Stimulated activated CD4-positive, alpha-beta T cell treated with anti-CD3 and anti-CD28 coated beads, Interleukin-12 subunit alpha, Interleukin-12 subunit beta, amount 100 ng/mL, for 48 hours (primary cell): ENCODE results near the gene RAB19.
"Not testable (repeated sequence)": the region's sequence is repeated elsewhere in the genome, so short reads cannot be mapped to it uniquely, and the experiment has no call there.

Source experiments
- DNase-seq, 3 donors: peaks; one replicate each; pipeline ENCODE4 v3.0.0-alpha.2; 2020; ENCODE audit warnings: low read depth in 2 of 3, low spot score in 1 of 3

RAB19 gene

GRCh38 chr7:140400381-140400780, 3.5 kb upstream of the RAB19 start:
- no peak for DNase-seq

GRCh38 chr7:140402178-140402835, 1.6 kb upstream of the RAB19 start:
- DNase-seq, result no peak

- DNase-seq, result no peak
These were observed 757 bp downstream of the RAB19 start for GRCh38 chr7:140404565-140405065.

DNA sequence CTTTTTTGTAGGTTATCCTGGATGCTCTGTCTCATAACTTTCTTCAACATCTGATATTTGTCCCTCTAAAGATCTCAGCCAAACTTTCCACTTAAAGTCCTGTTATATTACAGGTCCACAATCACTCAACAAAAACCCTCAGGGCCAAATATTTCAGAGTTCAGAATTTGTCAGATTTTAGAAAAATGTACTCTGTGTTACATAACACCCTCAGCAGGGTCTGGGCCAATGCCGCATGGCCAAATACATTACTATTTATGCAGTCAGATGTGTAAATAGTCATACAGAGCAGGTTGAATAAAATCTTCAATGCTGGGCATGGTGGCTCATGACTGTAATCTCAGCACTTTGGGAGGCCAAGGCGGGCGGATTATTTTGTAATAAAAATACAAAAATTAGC, 11.5 kb downstream of the RAB19 start:
- no peak for DNase-seq

- not testable (repeated sequence) for DNase-seq
These were observed 12.0 kb downstream of the RAB19 start for GRCh38 chr7:140415816-140416215.

- no peak for DNase-seq
These were observed 12.7 kb downstream of the RAB19 start for GRCh38 chr7:140416560-140416959.

- no peak for DNase-seq
These were observed 13.7 kb downstream of the RAB19 start for GRCh38 chr7:140417456-140418155.

GRCh38 chr7:140418156-140418472, 14.3 kb downstream of the RAB19 start:
- not testable (repeated sequence) for DNase-seq

GRCh38 chr7:140418653-140419052, 14.8 kb downstream of the RAB19 start:
- no peak for DNase-seq

DNA sequence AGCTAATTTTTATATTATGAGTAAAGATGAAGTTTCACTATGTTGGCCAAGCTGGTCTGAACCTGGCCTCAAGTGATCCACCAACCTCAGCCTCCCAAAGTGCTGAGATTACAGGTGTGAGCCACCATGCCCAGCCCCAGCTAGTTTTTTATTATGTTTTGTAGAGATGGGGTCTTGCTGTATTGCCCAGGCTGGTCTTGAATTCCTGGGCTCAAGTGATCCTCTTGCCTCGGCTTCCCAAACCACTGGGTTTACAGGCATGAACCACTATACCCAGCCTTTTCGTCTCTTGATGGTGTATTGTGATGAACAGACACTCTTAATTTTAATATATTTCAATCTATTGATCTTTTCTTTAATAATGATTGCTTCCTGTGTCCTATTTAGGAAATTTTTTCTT, 17.7 kb downstream of the RAB19 start:
- DNase-seq, result no peak

DNA sequence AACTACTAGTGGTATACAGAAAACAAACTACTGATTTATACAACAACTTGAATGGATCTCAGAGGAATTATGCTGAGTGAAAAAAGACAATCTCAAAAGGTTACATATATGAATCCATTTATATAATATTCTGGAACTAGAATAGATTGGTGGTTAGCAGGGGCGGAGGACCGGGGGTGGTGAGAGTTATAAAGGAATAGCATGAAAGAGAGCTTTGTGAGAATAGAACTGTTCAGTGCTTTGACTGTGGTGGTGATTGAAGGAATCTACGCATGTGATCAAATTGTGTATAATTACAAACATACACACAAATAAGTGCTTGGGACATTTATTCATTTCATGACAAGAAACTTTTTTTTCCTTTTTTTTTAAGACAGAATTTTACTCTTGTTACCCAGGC, 19.6 kb downstream of the RAB19 start:
- DNase-seq, result no peak

DNA sequence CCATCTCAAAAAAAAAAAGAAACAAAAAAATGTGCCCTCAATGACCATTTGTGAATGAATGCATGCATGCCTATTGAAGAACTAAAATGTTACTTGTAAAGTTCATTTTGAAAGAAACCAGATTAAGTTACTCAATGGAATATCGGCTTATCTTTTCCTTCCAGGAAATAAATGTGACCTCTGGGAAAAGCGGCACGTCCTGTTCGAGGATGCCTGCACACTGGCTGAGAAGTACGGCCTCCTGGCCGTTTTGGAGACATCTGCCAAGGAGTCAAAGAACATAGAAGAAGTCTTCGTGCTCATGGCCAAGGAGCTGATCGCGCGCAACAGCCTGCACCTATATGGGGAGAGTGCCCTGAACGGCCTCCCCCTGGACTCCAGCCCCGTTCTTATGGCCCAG, 21.9 kb downstream of the RAB19 start:
- no peak for DNase-seq

GRCh38 chr7:140426130-140426529, 22.3 kb downstream of the RAB19 start:
- DNase-seq, result no peak

DNA sequence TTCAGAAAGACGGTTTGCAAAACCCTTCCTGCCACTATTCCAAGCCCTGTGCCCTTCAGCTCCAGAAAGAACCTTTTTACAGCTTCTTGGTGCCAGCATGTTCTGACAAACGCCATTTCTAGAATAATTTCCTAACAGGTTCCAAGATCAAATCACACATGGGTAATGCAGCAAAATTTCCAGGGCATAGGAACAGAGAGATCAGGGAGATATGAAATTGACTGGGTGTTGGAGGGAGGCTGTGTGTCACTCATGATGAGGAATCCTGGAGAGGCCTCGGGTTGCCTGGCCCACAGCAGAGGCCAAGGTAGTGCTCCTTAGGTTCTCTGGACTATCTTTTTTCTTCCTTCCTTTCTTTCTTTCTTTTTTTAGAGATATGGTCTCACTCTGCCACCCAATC, 29.5 kb downstream of the RAB19 start:
- DNase-seq, result no peak

DNA sequence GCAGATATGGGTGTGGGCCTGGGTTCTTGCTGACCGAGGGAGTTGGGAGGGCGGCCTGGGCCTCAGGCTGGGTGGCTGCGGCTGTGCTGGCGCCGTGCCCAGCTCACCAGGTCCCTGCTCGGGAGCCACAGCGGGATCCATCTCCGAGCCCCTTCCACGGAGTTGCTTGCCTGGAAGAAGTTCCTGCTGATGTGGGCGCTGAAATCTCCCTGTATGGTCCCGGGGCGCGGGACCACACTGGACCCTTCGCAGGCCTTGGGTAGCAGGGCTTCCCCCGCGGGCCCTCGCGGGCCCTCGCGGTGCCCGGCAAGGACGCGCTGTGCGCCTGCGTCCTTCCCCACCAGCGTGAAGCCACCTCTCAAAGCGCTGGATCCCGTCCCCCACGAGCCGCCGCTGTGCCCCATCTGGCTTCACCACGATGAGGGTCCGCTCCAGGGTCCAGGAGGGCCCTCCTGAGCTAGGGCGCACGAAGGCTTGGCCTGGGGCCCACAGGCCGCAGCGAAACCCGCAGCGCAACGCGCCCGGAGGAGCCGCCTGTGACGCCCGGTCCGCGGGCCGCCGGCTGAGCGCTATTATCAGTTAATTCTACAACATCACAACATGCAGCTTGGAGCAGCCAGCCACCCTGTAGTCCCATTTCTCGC, 31.5 kb downstream of the RAB19 start:
- DNase-seq, result no peak

DNA sequence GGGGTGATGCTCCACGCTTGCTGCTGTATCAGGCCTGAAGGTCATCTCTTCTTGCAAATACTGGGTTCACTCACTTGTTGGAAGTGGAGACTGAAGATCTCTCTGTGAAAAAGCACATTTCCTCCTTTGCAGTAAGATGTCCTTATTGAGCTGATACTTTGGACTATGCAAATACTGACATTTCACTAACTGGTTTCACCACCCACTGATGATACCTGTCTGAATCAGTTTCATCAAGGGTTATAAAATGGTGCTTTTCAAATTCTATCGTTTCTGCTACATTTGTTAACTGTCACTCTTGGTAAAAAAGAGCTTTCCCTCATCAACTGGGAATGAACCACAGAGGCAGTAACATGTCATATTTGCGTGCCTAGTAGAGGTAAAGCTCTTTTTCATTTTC, 35.5 kb downstream of the RAB19 start:
- no peak for DNase-seq

GRCh38 chr7:140440593-140440992, 36.7 kb downstream of the RAB19 start:
- DNase-seq, result no peak

DNA sequence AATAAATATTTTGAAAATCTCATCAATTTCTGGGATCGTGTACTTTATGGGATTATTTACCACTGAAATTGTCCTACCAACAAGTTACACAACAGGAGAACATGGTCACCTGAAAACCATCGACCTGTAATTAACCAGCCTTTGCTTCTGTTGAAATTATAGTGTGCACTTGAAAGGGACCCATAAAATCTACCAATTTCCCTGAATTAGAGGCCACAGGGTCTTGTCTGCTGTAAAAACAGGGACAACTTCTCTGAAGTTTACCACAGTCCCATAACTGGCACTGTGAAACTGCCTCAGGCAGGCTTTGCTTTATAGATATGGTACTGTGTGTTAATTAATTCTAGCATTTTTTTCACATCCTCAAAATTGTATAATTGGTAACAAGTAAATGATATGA, 37.7 kb downstream of the RAB19 start:
- DNase-seq, result no peak

DNA sequence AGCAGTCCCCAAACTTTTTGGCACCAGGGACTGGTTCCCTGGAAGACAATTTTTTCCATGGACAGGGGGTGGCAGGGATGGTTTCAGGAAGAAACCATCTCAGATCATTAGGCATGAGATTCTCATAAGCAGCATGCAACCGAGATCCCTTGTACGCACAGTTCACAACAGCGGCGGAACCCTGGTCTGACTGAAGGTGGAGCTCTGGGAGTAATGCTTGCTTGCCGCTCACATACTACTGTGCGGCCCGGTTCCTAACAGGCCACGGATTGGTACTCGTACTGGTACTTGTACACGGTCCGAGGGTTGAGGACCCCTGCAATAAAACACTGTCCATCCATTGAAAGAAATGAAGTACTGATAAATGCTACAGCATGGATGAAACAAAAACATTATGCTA, 42.6 kb downstream of the RAB19 start:
- no peak for DNase-seq

DNA sequence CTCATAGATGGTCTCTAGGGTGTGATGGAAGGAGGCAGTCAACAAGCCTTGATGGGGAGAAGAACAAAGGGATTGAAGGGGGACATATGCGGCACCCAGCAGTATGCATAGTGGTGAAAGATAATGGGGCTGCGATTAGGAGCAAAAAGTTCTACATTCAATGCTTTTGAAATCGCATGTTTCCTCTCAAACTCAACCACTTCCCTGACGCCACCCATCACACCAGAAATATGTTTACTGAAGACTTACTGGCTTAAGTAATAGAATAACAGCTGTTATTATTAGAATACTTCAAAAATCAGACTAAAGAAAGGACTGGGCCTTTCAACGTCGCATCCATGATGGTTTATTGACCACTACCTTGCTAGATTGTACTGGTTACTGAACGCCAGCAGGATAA, 44.0 kb downstream of the RAB19 start:
- DNase-seq, result no peak

- DNase-seq, result no peak
These were observed 45.1 kb downstream of the RAB19 start for GRCh38 chr7:140448781-140449480.

GRCh38 chr7:140451716-140452115, 47.9 kb downstream of the RAB19 start:
- no peak for DNase-seq
